COLO829 (cell line): ENCODE results near the gene ROBO4.

ENCODE experiments used
- DNase-seq: peaks from one replicate; pipeline ENCODE4 v3.0.0; 2012; ENCODE audit warnings: low spot score

The ROBO4 gene

DNA sequence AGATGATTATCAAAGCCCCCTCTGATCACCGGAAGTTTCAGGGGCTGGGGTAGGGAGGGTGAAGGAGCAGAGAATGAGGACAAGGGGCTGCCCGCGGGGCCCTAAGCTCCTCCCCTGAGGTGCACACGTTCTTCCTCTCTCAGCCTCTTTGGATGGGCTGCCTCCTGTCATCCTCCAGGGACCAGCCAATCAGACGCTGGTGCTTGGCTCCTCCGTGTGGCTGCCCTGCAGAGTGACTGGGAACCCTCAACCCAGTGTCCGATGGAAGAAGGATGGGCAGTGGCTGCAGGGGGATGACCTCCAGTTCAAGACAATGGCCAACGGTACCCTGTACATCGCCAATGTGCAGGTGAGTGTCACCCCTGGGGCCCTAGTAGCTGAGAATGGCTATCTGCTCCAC, 24.9 kb downstream of the ROBO4 start:
- DNase-seq: no peak

DNA sequence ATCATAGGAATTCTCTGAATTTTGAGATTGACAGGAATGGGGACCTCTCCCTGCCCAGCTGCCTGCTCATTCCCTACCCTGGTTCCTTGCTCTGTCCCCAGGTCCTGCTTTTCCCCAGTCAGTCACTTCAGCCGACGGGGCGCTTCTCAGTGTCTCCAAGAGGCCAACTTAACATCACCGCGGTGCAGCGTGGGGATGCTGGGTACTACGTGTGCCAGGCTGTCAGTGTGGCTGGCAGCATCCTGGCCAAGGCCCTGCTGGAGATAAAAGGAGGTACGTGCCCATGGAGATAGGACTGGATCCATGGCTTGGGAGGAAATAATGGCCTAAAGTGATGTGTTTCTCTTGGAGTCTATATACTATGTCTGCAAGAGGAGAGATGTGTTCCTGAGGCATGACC, 25.4 kb downstream of the ROBO4 start:
- DNase-seq: no peak

DNA sequence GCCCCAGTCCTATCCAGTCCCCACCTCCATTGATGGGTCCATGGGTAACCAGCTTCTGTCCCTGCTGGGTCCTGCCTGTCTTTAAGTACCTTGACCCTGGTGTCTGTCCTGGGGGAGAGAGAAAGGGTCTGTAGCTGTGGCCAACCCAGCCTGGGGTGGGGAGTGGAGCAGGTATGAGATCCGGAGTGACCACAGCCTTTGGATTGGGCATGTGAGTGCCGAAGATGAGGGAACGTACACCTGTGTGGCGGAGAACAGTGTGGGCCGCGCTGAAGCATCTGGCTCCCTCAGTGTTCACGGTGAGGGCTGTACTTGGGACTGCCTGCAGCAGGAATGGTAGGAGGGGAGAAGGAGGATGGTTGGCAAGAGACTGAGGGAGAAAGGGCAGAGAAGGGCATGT, 27.2 kb downstream of the ROBO4 start:
- DNase-seq: no peak

DNA sequence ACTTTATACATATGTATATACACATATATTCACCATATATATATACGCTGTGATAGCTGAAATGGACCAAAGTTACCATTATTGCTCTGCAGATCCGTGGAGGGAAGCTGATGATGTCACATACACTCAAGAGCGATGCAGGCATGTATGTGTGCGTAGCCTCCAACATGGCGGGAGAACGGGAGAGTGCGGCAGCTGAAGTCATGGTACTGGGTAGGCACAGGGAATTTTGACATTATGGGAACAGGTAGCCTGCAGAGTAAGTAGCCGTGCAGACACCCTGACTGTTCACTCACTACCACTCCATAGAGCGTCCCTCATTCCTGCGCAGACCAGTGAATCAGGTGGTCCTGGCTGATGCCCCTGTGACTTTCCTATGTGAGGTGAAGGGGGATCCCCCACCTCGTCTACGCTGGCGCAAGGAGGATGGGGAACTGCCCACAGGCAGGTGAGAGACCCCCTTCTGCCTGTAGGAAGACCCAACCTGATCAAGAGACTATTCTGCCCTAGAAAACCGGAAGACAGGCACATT, 27.7 kb downstream of the ROBO4 start:
- DNase-seq: no peak

DNA sequence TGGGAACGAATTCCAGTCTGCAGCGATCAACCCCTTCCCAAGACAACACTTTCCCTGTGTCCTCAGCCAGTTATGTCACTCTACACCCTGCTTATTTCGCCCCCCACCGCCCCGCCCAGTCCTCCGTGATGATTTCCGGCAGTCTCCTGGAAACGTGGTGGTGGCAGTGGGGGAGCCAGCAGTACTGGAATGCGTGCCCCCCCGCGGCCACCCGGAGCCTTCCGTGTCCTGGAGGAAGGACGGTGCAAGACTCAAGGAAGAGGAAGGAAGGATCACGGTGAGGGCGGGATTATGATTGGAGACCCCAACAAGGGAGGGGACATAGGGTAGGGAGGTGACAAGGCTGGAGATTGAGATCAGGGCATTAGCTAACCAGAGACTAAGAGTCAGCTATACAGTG, 28.3 kb downstream of the ROBO4 start:
- DNase-seq: no peak

DNA sequence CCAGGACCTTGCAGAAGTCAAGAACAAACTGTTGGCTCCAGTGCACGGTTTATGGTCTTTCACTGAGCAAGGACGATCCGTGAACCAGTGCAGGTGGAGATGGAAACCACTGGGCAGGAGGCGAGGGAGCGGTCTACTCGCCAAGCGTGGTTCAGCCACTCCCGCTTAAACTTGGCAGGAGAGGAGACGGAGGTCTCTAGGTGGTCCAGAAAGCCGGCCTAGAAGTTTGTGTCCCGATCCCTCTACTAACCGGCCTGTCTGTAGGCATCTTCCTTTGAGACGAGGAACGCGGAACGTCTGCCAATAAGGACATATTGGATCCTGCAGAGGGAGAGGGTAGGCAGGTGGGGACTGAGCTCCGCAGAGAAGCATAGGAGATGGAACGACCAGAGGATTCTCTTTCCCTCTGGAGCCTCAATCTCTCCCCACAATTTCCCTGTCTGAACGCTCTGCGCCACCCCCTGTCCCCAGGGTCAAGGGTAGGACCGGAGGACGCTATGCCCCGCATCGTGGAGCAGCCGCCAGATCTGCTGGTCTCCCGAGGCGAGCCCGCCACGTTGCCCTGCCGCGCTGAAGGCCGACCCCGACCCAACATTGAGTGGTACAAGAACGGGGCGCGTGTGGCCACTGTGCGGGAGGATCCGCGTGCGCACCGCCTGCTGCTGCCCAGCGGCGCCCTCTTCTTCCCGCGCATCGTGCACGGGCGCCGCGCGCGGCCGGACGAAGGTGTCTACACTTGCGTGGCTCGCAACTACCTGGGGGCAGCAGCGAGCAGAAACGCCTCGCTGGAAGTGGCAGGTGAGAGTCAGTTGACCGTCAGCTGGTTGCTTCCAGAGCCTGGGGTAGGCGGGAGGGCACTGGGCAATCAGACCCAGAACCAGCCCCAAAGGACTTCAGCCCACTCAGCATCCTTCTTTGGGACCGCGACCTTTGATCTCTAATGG, 29.1 kb downstream of the ROBO4 start:
- no peak for DNase-seq

DNA sequence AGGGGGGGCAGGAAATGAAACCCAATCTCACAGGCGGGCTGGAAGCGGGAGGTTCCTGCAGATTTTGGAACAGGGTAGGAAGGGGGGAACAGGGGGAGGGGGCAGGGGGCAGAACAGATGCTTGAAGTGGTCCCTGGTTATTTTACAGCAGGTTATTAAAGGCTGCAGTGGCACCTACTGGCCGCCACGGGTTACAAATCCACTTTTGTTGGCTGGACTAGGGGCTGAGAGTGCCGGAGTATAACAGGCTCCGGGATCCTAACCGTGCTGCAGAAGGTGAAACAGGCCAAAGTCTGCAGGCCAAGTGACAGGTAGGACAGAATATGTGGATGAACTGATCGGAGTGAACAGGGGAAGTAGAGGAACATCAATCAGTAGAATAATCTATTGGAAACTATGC, 30.0 kb downstream of the ROBO4 start:
- peak; percentile 30 for DNase-seq

DNA sequence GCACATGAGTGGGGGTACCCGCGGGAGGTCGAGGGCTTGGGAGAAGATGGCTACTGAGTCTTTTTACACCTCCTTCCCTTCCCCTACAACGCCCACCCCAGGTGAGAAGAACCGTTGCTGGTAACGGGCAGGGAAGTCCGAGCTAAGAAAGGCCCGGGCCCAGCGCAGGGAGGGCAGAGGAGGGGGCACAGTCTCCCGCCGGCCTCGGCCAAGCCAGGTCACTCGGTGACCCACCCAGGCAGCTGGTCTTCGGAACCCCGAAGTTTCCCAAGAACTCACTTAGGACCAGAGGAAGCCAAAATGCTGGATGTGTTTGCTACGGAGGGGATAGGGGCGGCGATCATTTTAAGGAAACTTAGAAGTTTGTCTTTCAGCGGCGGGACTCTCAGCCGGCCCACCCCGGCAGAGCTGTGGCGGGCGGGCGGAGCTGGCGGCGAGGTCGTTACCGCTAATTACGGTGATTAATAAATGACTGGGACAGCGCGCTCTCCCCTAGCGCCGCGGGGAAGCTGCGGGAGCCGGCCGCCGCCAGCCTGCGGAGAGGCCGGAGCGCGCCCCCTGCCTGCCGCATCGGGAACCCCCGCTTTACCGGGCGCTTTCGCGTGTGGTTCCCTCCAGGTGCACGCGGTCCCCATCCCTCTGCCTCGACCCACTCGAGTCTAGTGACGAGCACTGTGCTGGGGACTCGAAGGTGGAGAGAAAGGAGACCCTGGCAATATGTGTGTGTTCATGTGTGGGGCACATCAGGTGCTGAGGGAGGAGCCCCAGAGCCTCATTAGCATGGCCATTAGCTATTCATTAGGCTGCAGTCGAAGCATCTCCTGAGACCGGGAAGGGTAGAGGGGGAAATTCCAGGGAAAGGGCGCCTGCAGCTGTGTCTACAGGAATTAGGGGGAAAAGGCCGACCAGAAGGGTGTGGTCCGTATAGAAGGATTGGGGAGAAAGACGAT, 31.5 kb downstream of the ROBO4 start:
- peak; percentile 54 for DNase-seq

DNA sequence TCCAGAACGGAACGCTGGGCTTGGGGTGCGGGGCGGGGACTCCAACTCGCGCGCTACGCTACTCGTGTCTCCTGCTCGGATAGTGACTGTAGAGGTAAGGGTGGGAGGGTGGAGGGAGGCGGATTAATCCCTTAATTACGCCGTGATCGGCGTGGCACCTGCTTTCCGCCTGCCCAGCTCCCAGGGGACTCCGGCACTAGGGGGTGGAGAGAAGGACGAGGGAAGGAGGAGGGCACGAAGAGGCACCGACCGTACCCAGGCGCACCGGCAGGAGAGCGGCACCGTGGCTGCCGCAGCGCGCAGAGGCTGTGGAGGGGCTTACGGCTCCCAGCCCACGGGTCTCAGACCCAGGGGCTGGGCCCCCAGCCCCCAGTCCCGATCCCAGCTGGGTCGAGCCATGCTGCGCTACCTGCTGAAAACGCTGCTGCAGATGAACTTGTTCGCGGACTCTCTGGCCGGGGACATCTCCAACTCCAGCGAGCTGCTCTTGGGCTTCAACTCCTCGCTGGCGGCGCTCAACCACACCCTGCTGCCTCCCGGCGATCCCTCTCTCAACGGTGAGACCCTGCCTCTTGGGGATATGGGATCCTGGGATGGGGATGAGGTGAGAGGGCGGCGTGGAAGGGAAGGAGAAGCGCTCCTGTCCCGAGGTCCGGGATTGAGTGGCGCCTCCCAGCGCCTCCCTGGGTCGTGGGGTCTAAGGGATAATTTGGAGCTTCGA, 32.3 kb downstream of the ROBO4 start, which contains the start of gene ROBO3:
TSS of gene ROBO3 (plus strand) at position 252 of the 721 bp plus-strand sequence. CDS start at position 398, 146 bp downstream.
- no peak for DNase-seq

DNA sequence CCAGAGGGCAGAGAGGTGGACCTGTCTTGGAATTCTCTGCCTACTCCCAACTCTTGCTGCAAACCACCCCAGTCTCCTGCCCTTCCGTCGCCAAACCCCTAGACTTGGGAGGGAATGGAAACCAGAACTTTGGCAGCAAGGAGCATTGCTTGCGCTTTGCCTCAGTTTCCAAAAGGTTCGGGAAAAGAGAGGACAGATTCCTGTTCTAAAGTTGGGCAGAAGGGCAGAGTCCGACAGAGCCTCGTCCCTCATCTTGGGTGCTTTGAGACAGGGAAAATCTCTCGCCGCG, 32.8 kb downstream of the ROBO4 start:
- DNase-seq: no peak

DNA sequence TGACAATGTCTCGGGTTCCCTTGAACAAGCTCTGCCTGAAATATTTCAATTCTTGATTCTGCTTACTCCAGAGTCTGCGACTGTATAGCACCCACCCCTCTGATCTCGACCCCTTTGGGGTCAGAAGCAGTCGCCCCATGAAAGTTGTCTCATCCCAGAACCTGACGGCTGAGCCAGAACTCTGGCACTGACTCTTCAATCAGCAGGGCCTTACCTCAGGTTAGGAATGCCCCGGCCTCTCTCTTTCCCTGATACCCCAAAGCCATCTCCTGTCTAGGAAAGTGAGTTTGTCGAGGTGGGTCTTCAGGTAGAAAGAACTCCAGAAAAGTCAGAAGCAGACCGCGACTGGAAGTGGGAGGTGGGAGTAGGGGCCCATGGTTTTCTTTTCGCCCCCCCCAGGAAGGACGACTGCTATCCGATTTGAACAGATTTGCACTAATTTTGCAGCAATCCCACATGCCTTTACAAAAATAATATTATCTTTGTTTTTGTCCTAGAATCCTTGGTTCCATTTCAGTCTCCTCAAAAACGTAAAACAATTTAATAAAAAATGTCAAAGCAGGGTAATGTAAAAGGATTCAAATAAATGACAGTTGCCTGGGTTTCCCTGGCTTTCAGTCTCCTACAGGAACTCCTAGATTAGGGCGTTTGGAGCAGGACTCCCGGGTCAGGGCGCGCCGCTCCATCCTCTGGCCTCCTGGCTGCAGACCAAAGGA, 33.3 kb downstream of the ROBO4 start:
- no peak for DNase-seq

DNA sequence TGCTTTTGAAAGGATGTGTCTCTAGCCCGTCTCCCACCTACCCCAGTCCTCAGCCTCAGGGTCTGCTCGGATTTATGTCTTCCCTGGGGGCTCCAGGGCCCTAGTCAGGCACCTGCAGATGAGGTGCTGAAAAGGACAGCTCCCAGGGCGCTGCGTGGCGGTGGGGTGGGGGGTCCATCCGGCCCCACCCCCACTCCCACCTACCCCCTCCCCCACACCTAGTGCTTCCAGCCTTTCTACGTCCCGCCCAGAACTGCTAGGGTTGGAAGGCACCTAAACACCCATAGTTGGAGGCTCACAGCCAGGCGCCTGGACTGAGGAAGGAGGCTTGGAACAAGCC, 33.9 kb downstream of the ROBO4 start:
- DNase-seq: no peak

DNA sequence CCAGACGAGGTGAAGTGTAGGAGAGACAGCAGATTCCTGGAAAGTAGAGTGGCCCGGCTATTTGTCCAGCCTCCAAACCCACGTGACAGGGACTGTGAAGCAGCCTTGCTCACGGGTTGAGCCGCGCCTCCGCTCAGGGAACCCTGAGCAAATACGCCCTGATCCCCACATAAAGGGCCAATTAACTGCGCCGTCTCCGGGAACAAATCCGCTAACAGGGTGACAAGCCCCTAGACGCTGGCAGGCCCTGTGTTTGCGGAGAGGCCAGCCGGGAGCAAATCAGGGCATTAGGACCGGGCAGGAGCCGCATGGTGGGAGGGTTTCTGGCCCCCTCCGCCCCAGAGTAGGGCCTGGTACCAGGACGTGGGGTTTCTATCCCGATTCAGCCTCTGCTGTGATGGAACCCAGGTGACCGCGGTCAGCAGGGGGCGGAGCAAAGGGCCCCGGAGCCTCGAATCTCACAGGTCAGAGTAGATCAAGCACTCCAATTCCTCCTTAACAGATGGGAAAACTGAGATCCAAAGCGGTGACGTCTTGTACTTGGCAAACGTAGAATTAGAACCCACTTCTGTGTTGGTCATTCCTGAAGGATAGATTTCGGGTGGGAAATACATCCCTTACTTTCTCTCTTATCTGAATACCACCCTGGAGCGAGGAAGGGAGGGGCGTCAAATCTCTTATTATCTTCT, 34.4 kb downstream of the ROBO4 start:
- peak; percentile 27 for DNase-seq

DNA sequence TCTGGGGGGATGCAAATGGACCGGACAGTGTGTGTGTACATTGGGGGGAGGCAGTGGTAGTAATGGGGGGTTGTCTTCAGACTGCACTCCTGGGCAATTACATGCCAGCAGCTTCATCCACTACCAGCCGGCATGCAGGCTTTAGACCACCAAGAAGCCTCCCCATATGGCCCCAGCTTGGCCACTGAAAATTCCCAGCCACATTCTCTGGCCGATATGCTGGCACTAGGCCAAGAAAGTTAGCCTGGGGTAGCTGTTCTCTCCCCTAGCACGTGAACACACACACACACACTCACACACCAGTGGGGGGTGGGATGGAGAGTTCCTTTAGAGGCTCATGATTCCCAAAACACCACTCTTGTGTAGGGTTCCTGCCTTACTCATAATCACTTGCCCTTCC, 36.0 kb downstream of the ROBO4 start:
- no peak for DNase-seq

DNA sequence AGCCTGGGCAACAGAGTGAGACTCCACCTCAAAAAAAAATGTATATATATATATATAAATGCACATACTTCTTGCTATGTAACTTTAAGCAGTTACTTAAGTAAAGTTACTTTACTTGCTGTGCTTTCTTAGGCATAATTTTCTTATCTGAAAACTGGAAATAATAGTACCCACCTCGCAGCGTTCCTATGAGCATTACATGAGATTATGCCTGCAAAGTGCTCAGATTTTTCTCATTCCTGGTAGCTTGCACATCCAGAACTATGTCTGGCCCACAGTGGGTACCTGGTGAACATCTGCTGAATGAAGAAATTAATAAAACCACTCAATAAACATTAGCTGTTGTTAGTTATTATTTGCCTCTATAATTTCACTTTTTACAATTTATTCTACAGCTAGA, 38.5 kb downstream of the ROBO4 start:
- DNase-seq: no peak

DNA sequence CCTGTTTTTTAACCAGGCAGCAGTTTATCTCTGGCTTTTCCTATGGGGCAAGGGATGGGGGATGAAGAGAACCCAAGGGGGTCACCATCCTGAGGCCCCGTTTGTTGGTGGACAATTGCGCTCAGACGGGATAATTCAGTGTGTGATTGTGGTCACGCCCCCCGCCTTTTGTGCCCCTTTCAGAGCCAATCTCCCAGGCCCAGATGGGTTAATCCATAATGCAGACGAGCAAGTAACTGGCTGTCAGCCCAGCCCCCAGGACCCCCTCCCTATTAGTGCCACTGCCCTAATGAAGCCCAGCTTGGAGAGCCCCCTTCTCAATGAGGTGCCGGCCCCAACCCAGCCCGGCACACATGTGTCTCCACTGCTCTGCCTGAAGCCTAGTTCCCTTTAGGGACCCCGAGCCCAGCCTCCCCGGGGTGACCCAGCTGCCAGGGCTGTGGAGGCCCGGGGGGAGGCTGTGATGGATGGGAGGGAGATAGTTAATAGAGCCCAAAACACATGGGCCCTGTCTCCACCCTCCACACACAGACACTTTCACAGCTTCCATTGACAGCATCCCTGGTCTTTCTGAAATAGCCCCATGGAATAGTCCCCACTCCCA, 51.5 kb downstream of the ROBO4 start:
- no peak for DNase-seq

DNA sequence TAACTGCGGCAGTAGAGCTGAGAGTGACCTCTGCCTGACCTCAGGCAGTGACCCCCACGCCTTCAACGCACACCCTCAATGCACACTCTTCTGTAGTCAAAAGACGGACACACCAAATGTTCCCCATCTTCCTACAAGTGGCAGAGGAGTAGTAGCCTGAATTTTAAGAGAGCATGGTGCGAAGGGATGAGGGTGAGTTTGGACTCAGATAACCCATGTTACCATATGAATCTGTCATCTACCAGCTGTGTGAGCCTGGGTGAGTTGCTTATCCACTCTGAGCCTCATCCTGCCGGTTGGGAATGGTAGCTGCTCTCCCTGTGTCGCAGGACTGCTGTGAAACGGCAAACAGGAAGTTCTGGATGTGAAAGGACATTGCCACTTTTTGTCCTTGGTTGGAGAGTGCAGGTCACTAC, 53.0 kb downstream of the ROBO4 start:
- DNase-seq: no peak

DNA sequence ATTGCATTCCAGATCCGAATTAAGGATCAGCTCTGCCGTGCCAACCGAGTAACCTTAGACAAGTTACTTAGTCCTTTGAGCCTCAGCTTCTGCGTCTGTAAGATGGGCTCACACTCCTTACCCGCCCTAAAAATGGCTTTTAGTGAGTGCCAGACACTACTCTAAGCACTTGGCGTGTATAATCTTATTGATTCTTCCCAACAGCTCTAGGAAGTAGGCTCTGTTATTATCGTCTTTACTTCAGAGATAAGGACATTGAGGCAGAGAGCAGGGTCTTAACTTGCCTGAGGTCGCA, 54.1 kb downstream of the ROBO4 start:
- DNase-seq: no peak

DNA sequence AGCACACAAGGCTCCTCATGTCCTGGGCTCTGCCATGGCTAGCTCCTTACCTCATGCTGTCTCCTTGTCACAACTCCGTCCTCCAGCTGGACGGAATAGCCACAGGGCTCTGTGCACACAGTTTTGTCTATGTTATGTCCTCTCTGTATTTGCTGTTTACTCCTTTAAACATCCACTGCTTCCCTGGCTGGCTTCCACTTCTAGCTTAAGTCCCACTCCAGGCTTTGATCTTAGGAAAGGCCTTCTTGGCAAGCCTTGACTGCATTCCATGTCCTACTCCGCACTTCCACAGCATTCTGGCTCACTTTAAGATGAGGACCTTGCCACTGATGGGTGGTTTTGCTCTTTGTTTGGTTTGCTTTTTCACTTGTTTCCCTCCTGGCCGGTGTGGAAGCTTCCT, 55.4 kb downstream of the ROBO4 start:
- no peak for DNase-seq

DNA sequence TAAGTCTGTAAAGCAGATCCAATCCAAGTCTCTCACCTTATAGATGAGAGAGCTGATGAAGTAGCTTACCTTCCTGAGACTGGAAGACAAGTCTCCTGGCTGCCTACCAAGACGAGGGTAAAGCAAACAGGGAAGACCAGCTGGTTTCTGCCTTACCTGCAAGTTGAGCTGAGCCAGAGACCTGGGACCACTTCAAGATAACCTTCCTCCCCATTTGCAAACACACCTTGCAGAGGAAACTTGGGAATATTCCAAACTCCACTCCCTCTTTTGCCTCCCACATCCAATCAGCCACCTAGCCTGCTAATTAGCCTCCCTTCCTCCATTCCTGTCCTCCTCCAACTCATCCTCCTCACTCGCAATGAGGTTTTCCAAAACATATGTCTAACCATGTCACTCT, 55.8 kb downstream of the ROBO4 start:
- DNase-seq: no peak

DNA sequence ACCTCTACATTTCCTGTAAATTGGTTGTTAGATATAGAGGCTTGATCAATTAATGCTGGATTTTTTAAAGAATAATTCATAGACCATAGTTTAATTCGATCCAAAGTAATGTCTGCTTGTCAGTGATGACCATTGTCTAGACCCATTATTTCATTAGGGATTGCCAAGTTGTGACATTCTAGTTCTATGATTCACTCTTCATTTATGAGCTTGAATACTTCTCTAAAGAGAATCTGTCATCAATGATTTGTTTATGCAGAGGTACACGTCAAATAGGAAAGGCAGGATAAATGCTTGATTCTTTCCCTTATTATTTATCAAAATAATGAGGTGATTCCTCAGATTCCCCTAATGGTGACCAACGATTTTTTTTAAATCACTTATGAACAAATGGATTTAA, 56.5 kb downstream of the ROBO4 start:
- DNase-seq: no peak
